NB4 (cell line): Measurements from ENCODE around the gene MAP1B.

Experiments
- CTCF ChIP-seq: IDR thresholded peaks from one replicate; pipeline ENCODE4 v1.5.1; 2012; ENCODE audit warnings: low read depth, low read length
- MAX ChIP-seq: IDR thresholded peaks from 2 replicates; pipeline ENCODE4 v1.6.1; 2011; ENCODE audit warnings: low read depth, low read length
- POLR2A ChIP-seq: IDR thresholded peaks from 2 replicates; pipeline ENCODE4 v1.6.1; 2011; ENCODE audit warnings: mild to moderate bottlenecking; ENCODE audit not compliant: insufficient read length; ENCODE audit errors: extremely low read depth

- TF ChIP-seq CTCF (no peak), MAX (no peak), POLR2A (no peak)
Observed at GRCh38 chr5:72096602-72097188, 10.6 kb upstream of the MAP1B start.
